Measurements from ENCODE around the gene SYNE1.
"Not testable (repeated sequence)": the region's sequence is repeated elsewhere in the genome, so short reads cannot be mapped to it uniquely, and the experiment has no call there.

SYNE1 gene

DNA sequence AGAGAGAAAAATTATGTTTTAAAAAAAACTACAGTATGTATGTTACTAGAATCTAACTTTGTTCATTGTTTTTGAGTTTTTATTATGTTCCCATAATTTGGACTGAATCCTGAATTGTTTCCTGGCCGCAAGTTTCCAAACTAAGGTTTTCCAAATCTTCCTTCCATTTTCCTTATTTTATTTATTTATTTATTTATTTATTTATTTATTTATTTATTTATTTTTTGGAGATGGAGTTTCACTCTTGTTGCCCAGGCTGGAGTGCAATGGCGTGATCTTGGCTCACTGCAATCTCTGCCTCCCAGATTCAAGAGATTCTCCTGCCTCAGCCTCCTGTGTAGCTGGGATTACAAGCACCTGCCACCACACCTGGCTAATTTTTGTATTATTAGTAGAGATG, 215.7 kb downstream of the SYNE1 start:
- DNase-seq: not testable (repeated sequence)

- no peak for DNase-seq
These were observed 216.5 kb downstream of the SYNE1 start for GRCh38 chr6:152420696-152421095.

GRCh38 chr6:152418551-152418950, 218.6 kb downstream of the SYNE1 start:
- DNase-seq: no peak

DNA sequence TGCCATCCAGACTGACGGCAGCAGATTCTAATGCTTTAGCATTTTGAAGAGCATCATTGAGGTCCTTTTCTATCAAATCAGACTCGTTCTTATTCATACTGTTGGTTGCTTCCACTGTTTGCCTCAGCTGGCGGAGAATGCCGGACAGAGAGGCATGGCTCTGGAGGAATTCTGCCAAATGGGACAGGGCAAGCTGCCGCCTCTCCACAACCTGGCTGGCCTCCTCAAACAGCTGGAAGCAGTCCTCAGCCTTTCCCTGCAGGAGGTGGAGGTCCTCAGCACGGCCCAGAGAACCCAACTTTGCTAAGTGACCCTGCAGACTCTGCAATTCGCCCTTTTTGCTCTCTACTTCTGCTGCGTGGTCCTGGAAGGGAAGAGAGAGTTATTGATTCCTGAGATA, 220.5 kb downstream of the SYNE1 start:
- DNase-seq: no peak

DNA sequence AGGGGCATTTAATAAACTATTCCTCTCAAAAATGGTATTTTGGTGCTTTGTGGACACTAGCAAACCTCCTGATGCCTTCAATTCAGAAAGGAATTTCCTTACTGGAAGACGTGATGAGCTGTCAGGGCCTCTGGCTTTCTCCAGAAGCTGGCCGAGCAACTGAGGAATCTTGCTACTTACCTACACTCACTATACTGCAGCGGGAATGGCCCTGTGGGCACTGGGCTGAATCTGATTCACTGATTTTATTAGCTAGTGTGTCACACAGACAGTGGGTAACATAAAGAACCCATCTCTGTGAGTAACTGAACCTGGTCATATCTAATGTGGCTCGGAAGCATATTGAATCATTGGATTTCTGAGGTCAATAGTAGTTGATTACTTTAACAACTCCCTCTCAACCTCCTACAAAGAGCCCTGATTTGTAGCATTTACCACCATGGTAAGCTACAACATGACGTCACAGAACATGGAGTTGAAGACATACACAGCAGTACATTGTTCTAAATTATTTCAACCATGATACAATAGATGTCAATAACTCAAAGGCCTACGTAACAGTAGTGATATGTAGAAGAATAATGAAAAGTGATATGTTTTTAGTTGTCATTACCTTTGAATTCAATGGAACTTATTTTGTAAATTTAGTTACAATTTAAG, 232.1 kb downstream of the SYNE1 start:
- DNase-seq: no peak

- no peak for DNase-seq
These were observed 232.9 kb downstream of the SYNE1 start for GRCh38 chr6:152404086-152404857.

GRCh38 chr6:152402791-152403190, 234.4 kb downstream of the SYNE1 start:
- DNase-seq: no peak

DNA sequence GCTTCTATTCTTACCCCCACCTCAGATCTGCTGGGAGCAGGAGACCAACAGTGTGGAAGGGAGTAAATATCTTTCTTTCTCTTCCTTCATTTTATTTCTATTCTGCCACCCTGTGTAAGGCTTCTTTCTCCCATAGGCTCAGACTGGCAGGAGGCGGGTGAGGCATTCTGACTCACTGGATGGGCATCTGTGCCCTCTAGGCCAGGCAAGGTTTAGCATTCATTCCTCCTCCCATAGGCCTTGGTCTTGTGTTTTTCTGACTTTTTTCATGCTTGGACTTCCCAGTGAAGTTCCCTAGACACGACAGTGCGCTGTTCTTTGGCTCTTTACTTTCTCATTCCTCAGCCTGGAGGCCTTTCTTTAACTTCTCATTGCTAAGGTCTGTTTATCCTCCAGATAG, 235.2 kb downstream of the SYNE1 start:
- no peak for DNase-seq

- no peak for DNase-seq
These were observed 237.8 kb downstream of the SYNE1 start for GRCh38 chr6:152399399-152399798.

- no peak for DNase-seq
These were observed 238.2 kb downstream of the SYNE1 start for GRCh38 chr6:152398993-152399392.

- no peak for DNase-seq
These were observed 238.8 kb downstream of the SYNE1 start for GRCh38 chr6:152398316-152398715.

- no peak for DNase-seq
These were observed 242.9 kb downstream of the SYNE1 start for GRCh38 chr6:152394303-152394702.

DNA sequence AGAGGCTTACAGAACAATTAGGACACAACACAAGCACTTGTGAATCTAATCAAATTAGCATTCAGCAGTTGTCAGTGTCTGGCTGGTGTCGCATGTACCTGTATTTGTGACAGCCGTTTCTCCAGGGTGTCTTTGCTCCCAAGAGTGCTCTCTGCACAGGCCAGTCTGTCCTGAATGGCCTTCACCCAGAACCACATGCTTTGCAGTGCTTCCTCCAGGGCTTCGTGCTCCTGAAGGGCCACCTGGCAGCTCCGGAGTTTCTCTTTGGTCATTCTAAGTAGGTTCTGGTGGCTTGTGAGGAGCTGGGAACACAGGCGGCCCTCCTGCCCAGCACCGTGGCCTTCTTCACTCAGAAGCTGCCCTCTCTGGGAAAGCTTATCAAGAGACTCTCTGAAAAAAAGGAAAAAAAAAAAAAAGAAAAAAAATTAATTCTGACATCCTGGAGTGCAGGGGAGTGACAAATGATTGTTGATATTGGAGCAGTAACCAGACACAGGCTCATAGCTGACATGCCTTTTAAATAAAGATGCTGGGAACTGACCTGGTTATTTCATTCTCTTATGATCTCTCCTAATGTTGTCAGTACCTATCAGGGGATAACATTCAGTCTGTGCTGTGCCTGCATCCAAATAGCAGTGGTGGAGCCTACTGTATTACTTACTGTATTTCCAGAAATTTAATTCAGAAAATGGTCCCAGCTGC, 245.8 kb downstream of the SYNE1 start:
- peak; percentile 60 for DNase-seq

- DNase-seq: no peak
These were observed 250.1 kb downstream of the SYNE1 start for GRCh38 chr6:152387091-152387490.

- no peak for DNase-seq
These were observed 251.0 kb downstream of the SYNE1 start for GRCh38 chr6:152386131-152386530.

DNA sequence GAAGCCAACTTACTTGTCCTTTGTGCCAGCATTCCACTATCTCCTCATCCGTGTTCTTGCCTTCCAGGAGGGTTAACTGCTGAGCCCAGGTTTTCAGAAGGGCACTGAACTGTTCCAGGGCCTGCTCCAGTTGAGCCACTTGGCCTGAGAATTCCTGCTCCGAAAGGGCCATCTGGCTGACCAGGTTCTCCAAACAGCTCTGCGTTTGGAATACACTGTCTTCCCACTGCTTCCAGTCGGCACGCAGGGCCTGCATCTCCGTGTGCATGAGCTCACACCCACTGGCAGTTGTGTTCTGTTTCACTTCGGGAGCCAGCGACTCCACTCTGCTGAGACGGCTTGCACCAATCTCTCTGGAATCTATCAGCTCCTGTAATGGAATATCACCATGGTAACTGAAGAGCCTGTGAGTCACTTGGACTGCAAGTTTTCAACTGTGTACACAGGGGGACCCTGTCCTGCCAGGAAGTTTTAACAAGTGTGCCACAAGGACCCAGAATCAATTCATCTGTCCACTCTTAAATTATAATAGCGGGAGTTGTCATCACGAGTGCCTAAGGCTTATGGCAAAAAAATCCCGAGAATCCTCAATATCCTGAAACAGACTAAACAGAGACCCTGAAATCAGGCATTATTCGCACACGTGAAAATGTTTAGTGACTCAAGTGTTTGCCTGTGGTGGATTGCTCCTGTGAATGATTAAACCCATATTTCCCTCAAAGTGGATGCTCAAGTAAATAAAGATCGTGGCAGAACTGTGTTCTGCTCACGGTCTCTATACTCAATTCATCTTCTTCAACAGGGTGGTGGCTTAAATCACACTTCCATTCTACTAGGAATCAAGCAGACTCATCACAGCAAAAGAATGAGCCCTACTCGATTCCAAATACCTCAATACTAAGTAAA, 255.9 kb downstream of the SYNE1 start:
- DNase-seq: peak; percentile 99

- DNase-seq: peak; percentile 91
These were observed 256.8 kb downstream of the SYNE1 start for GRCh38 chr6:152380351-152380767.

- no peak for DNase-seq
These were observed 257.7 kb downstream of the SYNE1 start for GRCh38 chr6:152379423-152379822.

GRCh38 chr6:152378169-152378568, 259.0 kb downstream of the SYNE1 start:
- peak; percentile 38 for DNase-seq

DNA sequence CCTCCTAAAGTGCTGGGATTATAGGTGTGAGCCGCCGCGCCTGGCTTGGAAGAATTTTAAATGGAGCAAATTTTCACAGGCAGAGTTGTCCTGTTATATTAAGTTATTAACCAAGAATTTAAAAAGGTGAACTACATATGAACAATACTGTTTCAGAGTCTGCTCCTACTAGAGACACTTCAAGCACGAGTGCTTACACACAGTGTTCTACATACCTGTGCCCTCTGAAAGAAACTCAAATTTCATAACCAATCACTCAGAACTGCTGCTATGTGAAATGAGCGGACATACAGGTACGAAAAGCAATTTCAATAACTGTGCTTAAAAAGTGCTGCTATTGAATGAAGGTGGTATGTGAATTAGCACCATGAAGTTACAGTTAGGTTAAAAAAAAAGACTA, 262.0 kb downstream of the SYNE1 start:
- no peak for DNase-seq

DNA sequence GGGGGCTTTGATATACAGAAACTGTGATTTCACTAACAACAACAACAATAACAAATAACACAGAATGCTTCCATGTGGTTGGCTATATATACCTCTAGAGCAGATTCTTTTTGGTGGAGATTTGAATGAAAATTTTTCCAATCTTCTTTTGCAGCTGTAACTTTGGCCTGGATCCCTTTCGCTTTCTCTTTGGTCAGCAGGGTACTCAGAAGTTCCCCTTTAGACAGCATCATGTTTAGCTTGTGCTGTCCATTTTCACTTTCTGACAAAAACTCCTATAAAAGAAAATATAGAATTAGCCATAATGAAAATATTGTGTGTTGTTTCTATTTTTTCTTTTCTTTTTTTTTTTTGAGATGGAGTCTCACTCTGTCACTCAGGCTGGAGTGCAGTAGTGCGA, 264.2 kb downstream of the SYNE1 start:
- DNase-seq: no peak

DNA sequence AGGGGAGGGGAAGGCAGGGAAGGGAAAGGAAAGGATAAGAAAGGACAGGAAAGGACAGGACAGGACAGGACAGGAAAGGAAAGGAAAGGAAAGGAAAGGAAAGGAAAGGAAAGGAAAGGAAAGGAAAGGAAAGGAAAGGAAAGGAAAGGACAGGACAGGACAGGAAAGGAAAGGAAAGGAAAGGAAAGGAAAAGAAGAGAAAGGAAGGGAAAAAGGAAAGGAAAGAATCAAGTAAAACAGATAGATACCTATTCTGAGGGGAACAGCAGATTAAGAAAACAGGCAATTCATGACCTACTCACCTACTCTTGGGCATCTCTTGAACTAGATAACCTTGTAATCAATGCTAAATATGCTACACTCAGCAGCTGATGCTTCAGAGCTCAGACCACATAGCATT, 265.4 kb downstream of the SYNE1 start:
- DNase-seq: no peak

All from fibroblast of upper back skin (primary cell).